C4-2B (cell line): ENCODE results near the gene GPER1.
A peak's percentile ranks its signal among the peaks of the same experiment; 100 is the strongest.

Experiments used
- H3K27ac ChIP-seq: fragments of 450-650 bp; 2 replicates; pipeline ENCODE4 v1.5.1; 2017
- CTCF ChIP-seq: fragments of 450-650 bp; conservative IDR thresholded peaks from 2 replicates; pipeline ENCODE4 v1.5.1; 2017; ENCODE audit warnings: mild to moderate bottlenecking
- ZFX ChIP-seq: fragments of 450-650 bp; IDR thresholded peaks from 2 replicates; pipeline ENCODE4 v1.6.1; 2017

GPER1 gene

DNA sequence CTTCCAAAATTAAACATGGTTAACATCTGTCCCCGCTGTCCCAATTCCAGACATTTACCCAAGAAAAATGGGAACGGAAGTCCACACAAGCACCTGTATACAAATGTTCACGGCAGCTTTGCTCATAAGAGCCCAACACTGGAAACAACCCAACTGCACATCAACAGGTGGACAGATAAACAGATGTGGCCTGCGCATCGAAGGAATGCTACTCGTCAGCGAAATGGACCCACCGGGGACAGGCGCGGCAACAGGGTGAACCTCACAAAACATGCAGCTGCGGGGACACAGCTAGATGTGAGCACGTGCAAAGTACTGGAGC is 22.7 kb upstream of the GPER1 start:
- TF ChIP-seq CTCF (no peak), ZFX (no peak)
- no peak overlapping the region for H3K27ac ChIP-seq

DNA sequence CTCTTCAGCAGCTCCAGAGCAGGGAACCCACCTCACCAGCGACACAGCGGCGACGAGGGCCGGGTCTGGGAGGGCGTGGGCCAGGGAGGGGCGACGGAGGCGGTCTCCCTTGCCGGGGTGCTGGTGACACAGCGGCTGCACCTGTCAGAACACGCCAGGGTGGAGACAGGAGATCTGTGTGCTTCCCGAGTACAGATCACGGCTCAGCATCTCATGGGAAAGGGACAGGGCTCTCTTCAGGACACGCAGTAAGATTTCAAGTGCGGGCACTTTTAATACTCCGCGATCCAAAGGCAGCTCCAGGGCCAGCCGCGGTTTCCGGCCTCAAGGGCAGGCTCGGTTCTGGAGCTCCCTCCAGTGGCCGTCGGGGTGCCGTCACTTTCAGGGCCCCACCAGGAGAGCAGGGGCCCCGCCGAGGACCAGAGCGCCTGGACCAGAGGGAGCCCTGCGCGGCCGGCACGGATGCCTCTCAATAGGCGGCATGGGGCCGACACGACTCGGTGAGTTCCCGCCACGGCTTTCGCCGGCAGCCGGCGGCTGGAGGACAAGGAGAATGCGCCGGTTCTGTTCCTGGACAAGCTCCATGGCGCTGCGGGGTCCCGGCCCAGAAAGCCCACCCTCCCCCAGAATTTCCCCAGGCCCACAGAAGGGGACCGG is 22.2 kb upstream of the GPER1 start:
- no peak overlapping the region for H3K27ac ChIP-seq

GRCh38 chr7:1066242-1066588 is 21.7 kb upstream of the GPER1 start:
- no peak for TF ChIP-seq ZFX
- TF ChIP-seq CTCF: no peak
- H3K27ac ChIP-seq: no peak overlapping the region

More for the DNA sequence above, 22.2 kb upstream of the GPER1 start:
- TF ChIP-seq CTCF (peak; percentile 93), ZFX (no peak)

DNA sequence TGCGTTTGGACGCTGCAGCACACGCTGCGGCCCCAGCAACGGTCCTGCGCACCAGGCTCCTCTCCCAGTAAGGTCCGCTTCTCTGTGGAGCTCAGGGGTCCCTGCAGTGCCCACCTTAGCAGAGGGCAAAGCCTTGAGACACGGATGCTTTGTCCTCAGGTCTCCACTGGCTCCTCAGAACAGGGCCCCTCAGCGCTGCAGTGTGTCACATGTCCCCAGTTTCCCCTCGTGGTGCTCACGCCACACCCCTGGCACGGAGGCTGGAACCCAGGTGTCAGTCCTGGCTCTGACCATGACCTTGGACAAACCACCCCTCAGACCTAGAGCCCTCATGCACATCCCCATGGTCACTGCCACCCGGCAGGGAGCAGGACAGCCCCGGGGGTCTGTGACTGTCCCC is 19.9 kb upstream of the GPER1 start:
- H3K27ac ChIP-seq: no peak overlapping the region
- TF ChIP-seq CTCF (no peak), ZFX (no peak)

DNA sequence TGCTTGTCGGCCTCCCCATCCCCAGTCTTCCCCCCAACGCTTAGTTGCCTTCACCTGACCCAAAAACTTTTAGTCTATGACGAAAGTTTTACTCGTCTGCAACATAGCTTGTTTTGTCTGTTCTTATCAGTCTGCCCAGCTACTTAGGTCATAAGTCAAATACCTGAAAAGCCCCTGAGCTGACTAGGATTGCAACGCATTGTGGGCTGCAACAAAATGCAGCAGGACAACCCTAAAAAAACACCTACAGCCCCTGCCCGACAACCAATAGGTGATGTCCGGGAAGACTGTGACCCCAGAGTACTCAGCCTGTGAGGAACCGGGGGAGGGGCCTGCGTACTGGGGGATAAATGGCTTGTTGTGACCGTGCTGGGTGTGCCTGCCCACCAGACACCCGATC is 19.3 kb upstream of the GPER1 start:
- no peak overlapping the region for H3K27ac ChIP-seq
- TF ChIP-seq CTCF: no peak
- TF ChIP-seq ZFX: no peak

DNA sequence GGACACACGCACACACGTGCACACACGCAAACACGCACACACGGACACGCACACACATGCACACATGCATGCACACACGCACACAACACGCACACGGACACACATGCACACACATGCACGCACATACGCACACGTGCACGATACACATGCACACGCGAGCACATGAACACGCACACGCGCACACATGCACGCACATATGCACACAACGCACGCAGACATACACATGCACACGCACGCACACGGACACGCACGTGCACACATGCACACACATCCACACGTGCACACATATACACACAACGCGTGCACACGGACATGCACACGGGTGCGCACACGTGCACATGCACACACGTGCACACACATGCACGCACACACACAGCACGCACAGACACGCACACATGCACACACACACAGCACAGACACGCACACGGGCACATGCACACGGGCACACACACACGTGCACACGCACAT is 17.3 kb upstream of the GPER1 start:
- no peak for TF ChIP-seq CTCF
- TF ChIP-seq ZFX: no peak
- H3K27ac ChIP-seq: no peak overlapping the region

GRCh38 chr7:1071731-1072254 is 16.1 kb upstream of the GPER1 start:
- no peak for TF ChIP-seq CTCF
- no peak for TF ChIP-seq ZFX
- H3K27ac ChIP-seq: no peak overlapping the region
